ENCODE measurements around the gene SH2D3C. TPM values are rescaled to one million over a fixed set of nuclear protein-coding genes. Genes with fewer than 3 reads are reported as not detected.

Gene SH2D3C
- total RNA-seq, 1 donor from 2014 or later = 19.3 TPM

DNA sequence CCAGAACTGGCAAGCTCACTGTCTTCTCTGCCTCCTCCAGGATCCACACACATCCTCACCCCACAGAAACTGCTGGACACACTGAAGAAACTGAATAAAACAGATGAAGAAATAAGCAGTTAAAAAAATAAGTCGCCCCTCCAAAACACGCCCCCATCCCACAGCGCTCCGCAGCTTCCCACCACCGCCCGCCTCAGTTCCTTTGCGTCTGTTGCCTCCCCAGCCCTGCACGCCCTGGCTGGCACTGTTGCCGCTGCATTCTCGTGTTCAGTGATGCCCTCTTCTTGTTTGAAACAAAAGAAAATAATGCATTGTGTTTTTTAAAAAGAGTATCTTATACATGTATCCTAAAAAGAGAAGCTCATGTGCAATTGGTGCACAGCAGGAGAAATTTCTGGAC, 87.7 kb downstream of the SH2D3C start:
- Mint-ChIP-seq H3K27ac (ENCODE audit: unreplicated experiment) (no peak overlapping the region), H3K27me3 (ENCODE audit: unreplicated experiment) (no peaks in the 10 kb centered on the region), H3K9me3 (ENCODE audit: unreplicated experiment) (no peaks in the 10 kb centered on the region), H3K4me1 (ENCODE audit: unreplicated experiment) (peaks cover 22% of the 10 kb centered on the region), H3K36me3 (ENCODE audit: unreplicated experiment) (peaks cover 33% of the 10 kb centered on the region), H3K4me3 (ENCODE audit: unreplicated experiment) (no peak overlapping the region)
- TF ChIP-seq, protein P1, sequence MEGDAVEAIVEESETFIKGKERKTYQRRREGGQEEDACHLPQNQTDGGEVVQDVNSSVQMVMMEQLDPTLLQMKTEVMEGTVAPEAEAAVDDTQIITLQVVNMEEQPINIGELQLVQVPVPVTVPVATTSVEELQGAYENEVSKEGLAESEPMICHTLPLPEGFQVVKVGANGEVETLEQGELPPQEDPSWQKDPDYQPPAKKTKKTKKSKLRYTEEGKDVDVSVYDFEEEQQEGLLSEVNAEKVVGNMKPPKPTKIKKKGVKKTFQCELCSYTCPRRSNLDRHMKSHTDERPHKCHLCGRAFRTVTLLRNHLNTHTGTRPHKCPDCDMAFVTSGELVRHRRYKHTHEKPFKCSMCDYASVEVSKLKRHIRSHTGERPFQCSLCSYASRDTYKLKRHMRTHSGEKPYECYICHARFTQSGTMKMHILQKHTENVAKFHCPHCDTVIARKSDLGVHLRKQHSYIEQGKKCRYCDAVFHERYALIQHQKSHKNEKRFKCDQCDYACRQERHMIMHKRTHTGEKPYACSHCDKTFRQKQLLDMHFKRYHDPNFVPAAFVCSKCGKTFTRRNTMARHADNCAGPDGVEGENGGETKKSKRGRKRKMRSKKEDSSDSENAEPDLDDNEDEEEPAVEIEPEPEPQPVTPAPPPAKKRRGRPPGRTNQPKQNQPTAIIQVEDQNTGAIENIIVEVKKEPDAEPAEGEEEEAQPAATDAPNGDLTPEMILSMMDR (IDR thresholded peaks at IDR 0.05) = no peak
- no peak for DNase-seq (ENCODE audit: extremely low spot score, unreplicated experiment)

DNA sequence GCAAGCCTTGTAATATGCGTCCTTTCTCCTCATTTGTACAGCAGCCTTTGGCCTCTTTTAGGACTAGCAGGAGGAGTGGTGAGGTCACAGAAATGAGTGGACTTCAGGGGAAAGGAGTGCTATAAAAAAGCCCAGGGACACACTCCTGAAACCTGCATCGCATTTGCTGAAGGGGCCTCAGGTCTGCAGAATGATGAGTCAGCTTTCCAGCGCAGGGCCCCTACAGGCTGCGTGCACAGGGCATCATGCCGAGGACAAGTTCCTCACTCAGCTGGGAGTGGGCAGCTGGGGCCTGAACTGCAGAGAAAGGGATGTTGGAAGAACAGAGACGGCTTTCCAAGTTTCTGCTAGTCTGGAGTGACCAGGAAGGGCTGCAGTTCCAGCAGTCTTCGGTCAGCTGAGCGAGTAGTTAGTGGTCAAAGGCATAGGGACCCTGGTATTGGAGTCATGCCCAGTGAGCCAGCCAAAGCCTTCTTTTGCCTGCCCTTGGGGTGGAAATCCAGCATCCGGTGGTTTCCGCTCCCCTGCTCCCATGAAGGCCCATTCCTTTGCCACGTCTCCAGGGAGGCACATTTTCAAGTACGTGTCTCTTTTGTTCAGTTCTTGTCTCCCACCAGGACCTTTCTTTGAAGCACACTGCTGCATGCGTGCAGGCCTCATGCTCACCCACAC, 89.0 kb downstream of the SH2D3C start:
- no peak overlapping the region for H3K27ac Mint-ChIP-seq (ENCODE audit: unreplicated experiment)
- peaks cover 28% of the 10 kb centered on the region for H3K36me3 Mint-ChIP-seq (ENCODE audit: unreplicated experiment)
- peaks cover 23% of the 10 kb centered on the region for H3K4me1 Mint-ChIP-seq (ENCODE audit: unreplicated experiment)
- DNase-seq (ENCODE audit: extremely low spot score, unreplicated experiment) = no peak
- TF ChIP-seq, protein P1 (IDR thresholded peaks at IDR 0.05) = no peak
- H3K9me3 Mint-ChIP-seq (ENCODE audit: unreplicated experiment) = no peaks in the 10 kb centered on the region
- H3K4me3 Mint-ChIP-seq (ENCODE audit: unreplicated experiment) = no peak overlapping the region
- no peaks in the 10 kb centered on the region for H3K27me3 Mint-ChIP-seq (ENCODE audit: unreplicated experiment)

Small RNA genes within 50 kb of the gene (microRNA-seq; reads per million reads assigned to microRNA genes)
- gene MIR2861 (ENCODE audit: unreplicated experiment) (not detected), gene MIR3960 (ENCODE audit: unreplicated experiment) (not detected)

Other genes starting within 250 kb of the SH2D3C start
- 44.9 and 46.5 TPM in 2 replicates for gene STXBP1, start 166.4 kb downstream of the SH2D3C start, total RNA-seq
- 0.24 TPM in 1 of 2 replicates, not detected in the other for gene CFAP157, start 71.7 kb downstream of the SH2D3C start, total RNA-seq
- gene PTRH1, start 63.0 kb downstream of the SH2D3C start, total RNA-seq = 10.6 and 10.7 TPM in 2 replicates
- not detected in 2 replicates for gene TTC16, start 62.6 kb downstream of the SH2D3C start, total RNA-seq
- gene TOR2A, start 43.4 kb downstream of the SH2D3C start, total RNA-seq = 9.3 and 11.5 TPM in 2 replicates
- gene CDK9, start 7.4 kb upstream of the SH2D3C start, total RNA-seq = 78.0 and 78.5 TPM in 2 replicates
- gene FPGS, start 24.2 kb upstream of the SH2D3C start, total RNA-seq = 58.7 and 65.1 TPM in 2 replicates
- gene ENG, start 76.0 kb upstream of the SH2D3C start, total RNA-seq = 140 and 143 TPM in 2 replicates
- 57.6 and 65.8 TPM in 2 replicates for gene AK1, start 99.0 kb upstream of the SH2D3C start, total RNA-seq
- 73.4 and 77.0 TPM in 2 replicates for gene ST6GALNAC6, start 120.9 kb upstream of the SH2D3C start, total RNA-seq
- gene ST6GALNAC4, start 138.4 kb upstream of the SH2D3C start, total RNA-seq = 21.4 and 25.1 TPM in 2 replicates
- 2.6 and 2.9 TPM in 2 replicates for gene PIP5KL1, start 152.1 kb upstream of the SH2D3C start, total RNA-seq
- gene DPM2, start 159.2 kb upstream of the SH2D3C start, total RNA-seq = 29.2 and 31.6 TPM in 2 replicates
- gene EEIG1, start 202.3 kb upstream of the SH2D3C start, total RNA-seq = 39.4 and 41.4 TPM in 2 replicates